EH (cell line): ENCODE measurements around the gene SLX9.

Experiments used
- DNase-seq: peaks from one replicate; pipeline ENCODE4 v3.0.0-alpha.2; 2015; ENCODE audit warnings: low read depth

SLX9 gene

GRCh38 chr21:45003331-45004058 lies 63.7 kb downstream of the SLX9 start:
- DNase-seq: no peak

GRCh38 chr21:45004059-45004422 lies 64.2 kb downstream of the SLX9 start:
- DNase-seq: no peak

DNA sequence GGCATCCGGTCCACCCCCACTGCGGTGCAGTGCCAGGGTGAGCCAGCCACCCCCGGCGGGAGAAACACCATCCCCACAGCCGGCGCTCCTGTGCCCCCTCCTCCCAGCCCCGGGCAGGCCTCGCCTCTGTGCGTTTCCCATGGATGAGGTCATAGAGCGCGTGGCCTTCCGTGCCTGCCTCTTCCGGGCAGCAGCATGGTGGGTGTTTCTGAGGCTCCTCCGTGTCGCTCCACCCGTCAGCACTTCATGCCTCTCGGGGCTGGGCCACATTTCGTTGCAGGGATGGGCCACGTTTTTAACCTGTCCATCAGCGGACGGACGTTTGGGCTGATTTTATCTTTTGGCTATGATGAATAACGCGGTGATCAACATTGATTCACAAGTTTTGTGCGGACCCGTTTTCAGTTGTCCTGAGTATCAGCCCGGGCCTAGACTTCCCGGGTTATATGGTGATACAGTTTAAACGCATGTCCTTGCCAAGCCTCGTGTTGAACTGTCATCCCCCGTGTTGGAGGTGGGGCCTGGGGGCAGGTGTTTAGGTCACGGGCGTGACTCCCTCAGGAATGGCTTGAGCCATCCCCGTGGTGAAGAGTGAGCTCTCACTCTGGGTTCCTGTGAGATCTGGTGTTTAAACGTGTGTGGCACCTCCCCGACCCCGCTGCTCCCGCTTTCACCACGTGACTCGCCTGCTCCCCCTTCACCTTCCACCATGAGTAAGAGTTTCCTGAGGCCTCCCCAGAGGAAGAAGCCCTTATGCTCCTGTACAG lies 64.8 kb downstream of the SLX9 start:
- DNase-seq: no peak

GRCh38 chr21:45006536-45007095 lies 66.8 kb downstream of the SLX9 start:
- no peak for DNase-seq

GRCh38 chr21:45009616-45010015 lies 69.8 kb downstream of the SLX9 start:
- DNase-seq: no peak

DNA sequence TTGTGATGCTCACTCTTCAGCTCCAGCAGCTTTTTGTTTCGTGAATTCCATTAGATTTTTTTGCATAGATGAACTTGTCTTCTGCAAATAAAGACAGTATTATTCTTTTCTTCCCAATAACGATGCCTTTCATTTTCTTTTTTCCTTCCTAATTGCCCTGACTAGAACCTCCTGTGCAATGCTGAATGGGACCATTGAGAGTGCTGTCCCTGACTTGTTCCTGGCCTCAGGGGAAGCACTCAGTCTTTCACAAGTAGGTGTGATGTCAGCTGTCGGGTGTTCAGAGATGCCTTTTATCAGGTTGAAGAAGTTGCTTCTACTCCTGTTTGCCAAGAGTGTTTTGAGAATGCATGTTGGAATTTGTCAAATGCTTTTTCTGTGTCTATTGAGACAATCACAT lies 70.3 kb downstream of the SLX9 start:
- DNase-seq: peak; percentile 24

DNA sequence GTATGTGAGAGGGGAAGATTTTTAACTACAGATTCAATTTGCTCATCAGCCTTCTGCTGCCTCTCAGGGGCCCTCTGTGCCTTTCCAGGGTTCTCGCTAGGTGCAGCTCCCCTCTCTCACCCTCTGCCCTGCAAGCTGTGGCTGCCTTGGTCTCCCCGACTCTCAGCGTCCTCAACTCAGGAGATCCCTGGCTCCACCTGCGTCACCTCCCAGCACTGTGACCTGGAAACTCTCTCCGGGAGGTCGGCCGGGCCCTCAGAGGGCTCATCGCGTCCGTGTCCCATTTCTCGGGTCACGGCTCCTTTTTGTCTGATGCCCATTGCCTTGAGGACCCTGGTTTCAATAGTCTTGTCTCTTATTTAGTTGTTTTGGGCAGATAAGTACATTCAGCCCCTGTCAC lies 71.0 kb downstream of the SLX9 start:
- no peak for DNase-seq

DNA sequence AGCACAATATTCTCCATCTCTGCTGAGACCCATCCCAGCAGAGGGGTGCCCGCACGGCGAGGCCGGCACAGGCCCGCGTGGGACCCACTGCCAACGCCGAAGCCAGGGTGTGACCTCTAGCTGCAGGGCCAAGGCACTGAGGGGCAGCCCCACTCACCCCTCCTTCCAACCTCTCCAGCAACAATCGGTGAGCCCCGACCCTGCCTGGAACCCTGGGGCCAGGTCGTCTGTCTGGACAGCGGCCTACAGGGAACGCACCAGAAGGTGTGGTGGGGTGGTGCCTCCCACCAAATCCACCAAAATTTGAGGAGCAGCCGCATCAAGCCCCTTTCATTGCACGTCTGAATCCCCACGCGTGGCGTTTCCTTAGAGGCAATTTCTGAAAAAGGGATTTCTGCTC lies 71.6 kb downstream of the SLX9 start:
- no peak for DNase-seq

DNA sequence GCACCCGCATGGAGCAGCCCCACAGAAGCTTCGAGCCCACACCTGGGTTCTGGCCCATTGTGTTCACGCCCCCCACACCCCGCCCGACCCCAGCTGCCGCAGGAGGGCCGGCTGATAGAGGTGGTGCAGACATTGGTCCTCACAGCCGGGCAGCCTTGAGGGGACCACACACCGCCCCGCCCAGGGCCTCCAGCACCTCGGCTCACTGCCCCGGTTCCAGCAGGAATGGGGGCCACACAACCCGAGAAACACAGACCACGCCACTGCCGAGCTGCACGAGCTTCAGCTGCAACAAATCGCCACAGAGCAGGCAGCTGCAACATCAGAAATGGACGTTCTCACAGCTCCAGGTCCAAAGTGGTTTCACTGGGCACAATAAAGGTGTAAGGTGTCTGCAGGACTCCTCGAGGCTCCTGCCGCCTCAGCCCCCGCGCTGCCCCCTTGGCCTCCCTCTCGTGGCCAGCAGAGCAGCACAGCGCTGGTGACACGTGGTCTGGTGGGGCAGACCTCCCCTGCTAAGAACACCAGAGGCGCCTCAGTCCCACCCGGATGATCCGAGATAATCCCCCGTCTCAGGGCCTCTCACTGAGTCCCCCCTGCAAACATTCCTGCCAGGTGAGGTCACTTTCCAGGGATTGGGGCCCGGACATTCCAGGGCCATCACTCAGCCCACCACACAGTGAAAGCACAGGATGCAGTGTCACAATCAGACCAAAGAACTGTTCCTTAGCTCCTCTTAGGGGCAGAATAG lies 72.3 kb downstream of the SLX9 start:
- DNase-seq: peak; percentile 96

DNA sequence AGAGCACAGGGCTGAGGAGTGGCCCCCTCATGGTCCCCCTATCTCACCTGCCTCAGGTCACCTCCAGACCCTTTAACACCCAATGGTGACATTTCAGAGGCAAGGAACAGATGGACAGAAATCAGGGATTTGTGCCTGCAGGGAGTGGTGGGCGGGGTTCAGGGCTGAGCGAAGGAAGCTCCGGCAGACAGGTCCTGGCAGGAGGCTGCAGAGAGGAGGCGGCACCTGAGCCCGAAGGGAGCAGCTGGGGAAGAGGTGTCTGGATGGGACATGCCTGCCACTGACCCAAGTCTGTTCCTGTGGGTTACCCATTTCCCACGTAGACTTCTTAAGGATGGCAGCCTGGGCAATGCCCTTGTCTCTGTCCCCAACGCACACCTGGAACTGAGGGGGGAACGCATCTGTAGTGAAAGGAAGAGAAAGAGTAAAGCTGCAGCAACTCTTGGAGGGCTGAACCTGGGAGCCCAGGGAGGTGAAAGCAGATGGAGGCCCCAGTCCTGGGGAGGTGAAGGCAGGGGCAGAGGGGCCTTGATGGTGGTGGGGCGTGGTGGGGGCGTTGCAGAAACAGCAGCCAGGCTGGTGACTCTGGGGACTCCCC lies 72.9 kb downstream of the SLX9 start:
- DNase-seq: no peak

- no peak for DNase-seq
Measured at GRCh38 chr21:45013260-45013841, 73.5 kb downstream of the SLX9 start.

DNA sequence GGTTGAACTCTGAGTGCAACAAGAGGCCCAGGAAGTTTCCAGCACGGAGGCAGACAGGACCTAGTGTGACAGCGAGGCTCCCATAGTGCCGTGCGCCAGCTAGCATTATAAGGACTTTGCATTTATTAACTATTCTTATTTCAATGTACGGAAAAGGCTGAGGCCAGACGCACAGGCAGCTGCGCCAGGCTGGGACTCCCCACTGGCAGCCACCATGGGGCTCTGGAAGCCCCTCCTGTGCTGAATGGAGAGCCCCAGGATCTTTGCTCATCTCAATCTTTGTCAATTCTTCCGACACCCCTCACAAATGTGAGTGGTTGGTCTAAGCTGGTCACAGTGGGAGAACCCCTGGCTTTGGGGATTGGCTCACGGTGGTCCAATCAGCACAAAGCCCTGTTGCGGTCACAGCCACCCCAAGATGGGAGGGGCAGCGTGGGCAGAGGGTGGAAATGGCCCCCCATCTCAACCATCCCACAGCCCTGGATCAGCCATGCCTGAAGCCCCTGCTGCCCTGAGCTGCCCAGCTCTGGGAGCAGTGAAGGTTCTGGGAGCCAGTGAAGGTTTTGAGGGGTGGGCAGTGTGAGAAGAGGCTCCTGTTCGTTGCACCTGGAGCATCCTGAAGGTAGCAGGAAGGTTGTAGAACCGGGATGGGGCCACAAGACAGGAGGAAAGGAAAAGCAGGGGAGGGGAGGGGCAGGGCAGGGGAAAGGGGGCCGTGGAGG lies 75.1 kb downstream of the SLX9 start:
- DNase-seq: no peak

- DNase-seq: no peak
Measured at GRCh38 chr21:45015469-45015860, 75.6 kb downstream of the SLX9 start.

DNA sequence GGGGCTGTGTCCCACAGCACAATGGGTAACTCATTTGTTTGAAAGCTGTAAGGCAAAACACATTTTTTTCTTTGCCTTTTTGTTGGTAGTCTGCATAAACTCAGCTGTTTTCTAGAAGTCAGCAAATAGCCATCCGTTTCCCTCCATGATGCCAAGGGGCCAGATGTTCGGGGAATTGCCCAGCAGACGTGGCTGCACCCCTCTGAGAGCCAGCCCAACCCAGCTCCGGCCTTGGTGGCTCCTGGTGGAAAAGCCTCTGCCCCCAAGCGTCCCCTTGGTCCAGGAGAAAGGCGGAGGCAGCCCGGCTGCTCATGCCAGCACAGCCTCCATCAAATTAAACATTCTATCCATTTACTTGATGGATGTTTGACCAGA lies 76.2 kb downstream of the SLX9 start:
- no peak for DNase-seq

- no peak for DNase-seq
Measured at GRCh38 chr21:45016406-45017038, 76.7 kb downstream of the SLX9 start.

GRCh38 chr21:45017039-45017960 lies 77.5 kb downstream of the SLX9 start:
- no peak for DNase-seq

DNA sequence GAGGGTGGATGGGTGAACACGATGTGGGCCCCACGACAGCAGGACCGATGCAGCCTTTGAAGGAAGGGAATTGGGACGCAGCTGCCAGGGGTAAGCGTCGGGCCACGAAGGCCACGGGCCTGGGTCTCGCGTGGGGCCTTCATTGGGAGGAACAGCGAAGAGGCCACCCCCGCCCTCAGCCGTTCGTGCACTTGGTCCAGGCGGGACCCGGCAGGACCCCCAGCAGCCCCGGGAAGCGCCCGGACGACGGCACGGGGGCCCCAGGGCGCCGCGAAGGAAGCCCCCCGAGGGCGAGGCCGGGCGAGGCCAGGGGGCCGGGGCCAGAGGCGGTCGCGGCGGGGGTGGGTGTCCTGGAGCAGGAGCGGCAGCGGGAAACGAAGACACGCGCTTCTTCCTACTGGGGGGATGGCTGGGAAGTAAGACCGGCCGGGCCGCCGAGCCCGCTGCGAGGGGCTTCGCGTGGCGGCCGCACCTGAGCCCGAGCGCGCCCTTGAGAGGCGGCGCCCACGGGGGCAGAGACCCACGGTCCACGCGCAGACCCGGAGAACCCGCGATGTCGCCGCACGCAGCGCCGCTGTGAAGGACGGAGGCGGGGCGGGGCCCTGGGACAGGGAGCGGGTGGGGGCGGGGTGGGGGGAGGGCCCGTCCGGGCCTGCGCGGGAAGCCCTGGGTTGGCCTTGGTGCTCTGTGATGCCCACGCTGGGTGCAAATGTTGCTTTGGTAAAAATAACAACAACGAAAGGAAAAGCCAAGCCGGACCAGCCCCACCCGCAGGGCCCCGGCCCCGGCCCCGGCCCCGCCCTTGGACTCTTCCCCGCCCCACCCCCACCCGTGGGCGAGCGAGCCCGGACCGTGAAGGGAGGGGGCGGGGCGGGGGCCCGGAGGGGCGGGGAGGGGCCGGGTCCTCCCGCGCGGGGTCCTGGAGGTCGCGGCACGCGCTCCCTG lies 78.6 kb downstream of the SLX9 start:
- DNase-seq: peak; percentile 33

- peak; percentile 64 for DNase-seq
Measured at GRCh38 chr21:45019076-45019886, 79.5 kb downstream of the SLX9 start.
